Panc1 (cell line): ENCODE results near the gene S100PBP. TPM values are rescaled to one million over a fixed set of nuclear protein-coding genes. Genes with fewer than 3 reads are reported as not detected.
"Not testable (repeated sequence)": the region's sequence is repeated elsewhere in the genome, so short reads cannot be mapped to it uniquely, and the experiment has no call there.

Experiments used
- ATAC-seq: fragments of 200-7000 bp; cut with Tn5 transposase; 2 replicates; pipeline ENCODE4 v1.9.1; 2020; ENCODE audit warnings: mild to moderate bottlenecking, moderate library complexity
- BruUV-seq: library from RNA; stranded (reverse); fragments of 400-500 nt; replicated peaks from 2 replicates; lab custom pipeline; 2021; lab: Mats Ljungman, UMichigan
- CTCF ChIA-PET: fragments of 300-600 bp; sonication (Branson Sonifier 250); formaldehyde crosslinking; loops from one replicate; lab custom pipeline; 2022; ENCODE audit warnings: antibody characterized with exemption; lab: Charles Lee
- POLR2A ChIA-PET: fragments of 300-600 bp; sonication (Branson Sonifier 250); formaldehyde crosslinking; loops from one replicate; lab custom pipeline; 2022; ENCODE audit warnings: antibody characterized with exemption; lab: Charles Lee
- DNase-seq: peaks from one replicate; pipeline ENCODE4 v3.0.0-alpha.2; 2010; ENCODE audit warnings: low read depth, low spot score
- H3K27ac ChIP-seq: 2 replicates; pipeline ENCODE4 v1.5.1; 2011; ENCODE audit warnings: mild to moderate bottlenecking, low read length, inconsistent platforms
- H3K27me3 ChIP-seq: fragments of 200-500 bp; sonication (Bioruptor generic); 2 replicates; pipeline ENCODE4 v1.6.0; 2014; ENCODE audit warnings: low read length, inconsistent platforms; ENCODE audit not compliant: control insufficient read depth, insufficient read depth
- H3K36me3 ChIP-seq: fragments of 200-500 bp; sonication (Bioruptor generic); 2 replicates; pipeline ENCODE4 v1.5.1; 2014; ENCODE audit warnings: inconsistent platforms, mild to moderate bottlenecking, low read length, moderate library complexity; ENCODE audit not compliant: control insufficient read depth, insufficient read depth
- H3K4me1 ChIP-seq: 2 replicates; pipeline ENCODE4 v1.5.1; 2011; ENCODE audit warnings: inconsistent platforms, mild to moderate bottlenecking, low read length, moderate library complexity; ENCODE audit not compliant: control insufficient read depth, insufficient read depth
- H3K4me3 ChIP-seq, 2 experiments: 2 replicates each; pipeline ENCODE4 v1.5.1; 2011 to 2012; ENCODE audit warnings: low read depth in 2 of 2, low read length in 2 of 2, mild to moderate bottlenecking in 2 of 2, inconsistent platforms in 1 of 2, moderate library complexity in 1 of 2
- H3K9me3 ChIP-seq: fragments of 200-500 bp; sonication (Bioruptor generic); 2 replicates; pipeline ENCODE4 v1.5.1; 2014; ENCODE audit warnings: low read depth, mild to moderate bottlenecking, inconsistent platforms, low read length, moderate library complexity; ENCODE audit not compliant: control insufficient read depth, insufficient read depth
- POLR2AphosphoS5 ChIP-seq: IDR thresholded peaks from 2 replicates; pipeline ENCODE4 v1.6.1; 2012; ENCODE audit warnings: mild to moderate bottlenecking, low read depth, low read length, moderate library complexity
- SIN3A ChIP-seq: IDR thresholded peaks from 2 replicates; pipeline ENCODE4 v1.6.1; 2012; ENCODE audit warnings: low read depth, mild to moderate bottlenecking, low read length, moderate library complexity, borderline replicate concordance; ENCODE audit not compliant: insufficient read depth
- TCF7L2 ChIP-seq: IDR thresholded peaks from 2 replicates; pipeline ENCODE4 v1.6.1; 2011; ENCODE audit warnings: mild to moderate bottlenecking, low read depth, low read length, inconsistent platforms
- in situ Hi-C: cut with HindIII; loops from 2 replicates; pipeline ENCODE4 v1.10.0; 2016; ENCODE audit warnings: low sequenced_read_pairs, low pct_unique_long_range_greater_than_20kb
- intact Hi-C: fragments of 100-400 bp; cut with micrococcal nuclease; formaldehyde crosslinking; loops from one replicate; pipeline ENCODE4 v1.10.0; 2022; ENCODE audit not compliant: unreplicated experiment
- total RNA-seq: library from RNA; stranded (reverse); gene quantifications from one replicate; pipeline ENCODE4 v1.2.1, GENCODE V29; 2021; ENCODE audit not compliant: unreplicated experiment
- TF ChIP-seq, protein P1 (sequence below): fragments of 450-650 bp; IDR thresholded peaks from 2 replicates; pipeline ENCODE4 v1.5.1; 2017; ENCODE audit warnings: mild to moderate bottlenecking
- TF ChIP-seq, protein P2 (sequence below), 2 experiments: IDR thresholded peaks; 2 replicates each; pipeline ENCODE4 v1.6.1; 2011 to 2012; ENCODE audit warnings: low read depth in 2 of 2, control low read depth in 1 of 2, low read length in 1 of 2, mild to moderate bottlenecking in 1 of 2, moderate library complexity in 1 of 2; ENCODE audit not compliant: insufficient read depth in 1 of 2

Gene S100PBP
- total RNA-seq, 1 experiment from 2014 or later = 55.4 TPM

DNA sequence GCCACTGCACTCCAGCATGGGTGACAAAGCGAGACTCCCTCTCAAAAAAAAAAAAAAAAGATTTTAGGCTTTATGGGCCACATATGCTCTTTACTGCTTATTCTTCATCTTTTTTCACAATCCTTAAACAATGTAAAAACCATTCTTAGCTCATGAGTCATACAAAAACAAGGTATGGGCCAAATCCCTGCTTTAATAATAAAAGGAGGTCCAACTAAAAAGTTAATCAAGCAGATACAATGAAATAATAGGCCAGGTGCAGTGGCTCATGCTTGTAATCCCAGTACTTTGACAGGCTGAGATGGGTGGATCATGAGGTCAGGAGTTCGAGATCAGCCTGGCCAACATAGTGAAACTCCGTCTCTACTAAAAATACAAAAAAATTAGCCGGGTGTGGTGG is 21.7 kb upstream of the S100PBP start:
- H3K9me3 ChIP-seq, BruUV-seq, H3K4me3 ChIP-seq, in situ Hi-C loops, ATAC-seq, intact Hi-C loops, H3K27me3 ChIP-seq, POLR2A ChIA-PET, H3K4me1 ChIP-seq, DNase-seq, H3K27ac ChIP-seq: not testable (repeated sequence)
- CTCF ChIA-PET = interaction anchor here (0.7 kb wide), 2 partner anchors 22 to 61 kb away, joined by 3 to 4 read pairs; no protein-coding TSS in a partner anchor
- peaks cover 27% of the 10 kb centered on the region for H3K36me3 ChIP-seq

GRCh38 chr1:32797456-32797855 is 20.0 kb upstream of the S100PBP start:
- DNase-seq (no peak), ATAC-seq (peak; percentile 69)
- Histone ChIP-seq H3K4me3 (no peak overlapping the region), H3K27me3 (no peaks in the 10 kb centered on the region), H3K27ac (no peak overlapping the region), H3K36me3 (peaks cover 25% of the 10 kb centered on the region), H3K9me3 (no peaks in the 10 kb centered on the region), H3K4me1 (no peaks in the 10 kb centered on the region)
- CTCF ChIA-PET = no interaction called here
- TF ChIP-seq POLR2AphosphoS5 (no peak), TCF7L2 (no peak), SIN3A (no peak)
- TF ChIP-seq, protein P1, sequence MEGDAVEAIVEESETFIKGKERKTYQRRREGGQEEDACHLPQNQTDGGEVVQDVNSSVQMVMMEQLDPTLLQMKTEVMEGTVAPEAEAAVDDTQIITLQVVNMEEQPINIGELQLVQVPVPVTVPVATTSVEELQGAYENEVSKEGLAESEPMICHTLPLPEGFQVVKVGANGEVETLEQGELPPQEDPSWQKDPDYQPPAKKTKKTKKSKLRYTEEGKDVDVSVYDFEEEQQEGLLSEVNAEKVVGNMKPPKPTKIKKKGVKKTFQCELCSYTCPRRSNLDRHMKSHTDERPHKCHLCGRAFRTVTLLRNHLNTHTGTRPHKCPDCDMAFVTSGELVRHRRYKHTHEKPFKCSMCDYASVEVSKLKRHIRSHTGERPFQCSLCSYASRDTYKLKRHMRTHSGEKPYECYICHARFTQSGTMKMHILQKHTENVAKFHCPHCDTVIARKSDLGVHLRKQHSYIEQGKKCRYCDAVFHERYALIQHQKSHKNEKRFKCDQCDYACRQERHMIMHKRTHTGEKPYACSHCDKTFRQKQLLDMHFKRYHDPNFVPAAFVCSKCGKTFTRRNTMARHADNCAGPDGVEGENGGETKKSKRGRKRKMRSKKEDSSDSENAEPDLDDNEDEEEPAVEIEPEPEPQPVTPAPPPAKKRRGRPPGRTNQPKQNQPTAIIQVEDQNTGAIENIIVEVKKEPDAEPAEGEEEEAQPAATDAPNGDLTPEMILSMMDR = no peak
- TF ChIP-seq, protein P2, sequence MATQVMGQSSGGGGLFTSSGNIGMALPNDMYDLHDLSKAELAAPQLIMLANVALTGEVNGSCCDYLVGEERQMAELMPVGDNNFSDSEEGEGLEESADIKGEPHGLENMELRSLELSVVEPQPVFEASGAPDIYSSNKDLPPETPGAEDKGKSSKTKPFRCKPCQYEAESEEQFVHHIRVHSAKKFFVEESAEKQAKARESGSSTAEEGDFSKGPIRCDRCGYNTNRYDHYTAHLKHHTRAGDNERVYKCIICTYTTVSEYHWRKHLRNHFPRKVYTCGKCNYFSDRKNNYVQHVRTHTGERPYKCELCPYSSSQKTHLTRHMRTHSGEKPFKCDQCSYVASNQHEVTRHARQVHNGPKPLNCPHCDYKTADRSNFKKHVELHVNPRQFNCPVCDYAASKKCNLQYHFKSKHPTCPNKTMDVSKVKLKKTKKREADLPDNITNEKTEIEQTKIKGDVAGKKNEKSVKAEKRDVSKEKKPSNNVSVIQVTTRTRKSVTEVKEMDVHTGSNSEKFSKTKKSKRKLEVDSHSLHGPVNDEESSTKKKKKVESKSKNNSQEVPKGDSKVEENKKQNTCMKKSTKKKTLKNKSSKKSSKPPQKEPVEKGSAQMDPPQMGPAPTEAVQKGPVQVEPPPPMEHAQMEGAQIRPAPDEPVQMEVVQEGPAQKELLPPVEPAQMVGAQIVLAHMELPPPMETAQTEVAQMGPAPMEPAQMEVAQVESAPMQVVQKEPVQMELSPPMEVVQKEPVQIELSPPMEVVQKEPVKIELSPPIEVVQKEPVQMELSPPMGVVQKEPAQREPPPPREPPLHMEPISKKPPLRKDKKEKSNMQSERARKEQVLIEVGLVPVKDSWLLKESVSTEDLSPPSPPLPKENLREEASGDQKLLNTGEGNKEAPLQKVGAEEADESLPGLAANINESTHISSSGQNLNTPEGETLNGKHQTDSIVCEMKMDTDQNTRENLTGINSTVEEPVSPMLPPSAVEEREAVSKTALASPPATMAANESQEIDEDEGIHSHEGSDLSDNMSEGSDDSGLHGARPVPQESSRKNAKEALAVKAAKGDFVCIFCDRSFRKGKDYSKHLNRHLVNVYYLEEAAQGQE (IDR thresholded peaks at IDR 0.05; ENCODE audit: insufficient read depth in 1 of 2, low read depth in 2 of 2, low read length in 1 of 2) = no peak
- in situ Hi-C loops = no loop called here
- BruUV-seq = no TSS peak
- POLR2A ChIA-PET = no interaction called here
- intact Hi-C loops = no loop called here

DNA sequence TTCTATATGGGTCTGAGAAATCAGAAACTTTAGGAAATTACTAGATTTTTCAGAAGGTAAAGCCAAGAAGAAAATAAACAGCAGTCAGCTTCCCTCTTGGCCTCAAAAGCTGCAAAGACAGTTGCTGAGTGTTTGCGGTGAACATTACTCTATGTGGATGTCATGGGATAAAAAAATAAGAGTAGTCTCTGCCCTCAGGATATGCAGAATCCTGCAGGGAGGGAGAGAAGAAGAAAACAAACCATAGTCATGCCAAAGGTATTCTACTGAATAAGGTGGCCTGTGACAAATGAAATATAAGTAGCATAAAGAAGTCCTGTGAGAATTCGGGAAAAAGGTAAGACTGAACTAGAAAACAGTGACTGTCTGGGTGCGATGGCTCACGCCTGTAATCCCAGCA is 19.3 kb upstream of the S100PBP start:
- Histone ChIP-seq H3K9me3 (no peaks in the 10 kb centered on the region), H3K36me3 (peaks cover 23% of the 10 kb centered on the region), H3K27ac (no peak overlapping the region), H3K4me1 (no peaks in the 10 kb centered on the region), H3K4me3 (no peak overlapping the region), H3K27me3 (no peaks in the 10 kb centered on the region)
- ChIA-PET POLR2A (no interaction called here), CTCF (no interaction called here)
- ATAC-seq (peak; percentile 57; the same call in 1 of the 2 replicates), DNase-seq (no peak)
- TF ChIP-seq SIN3A = no peak
- TF ChIP-seq, protein P1 = no peak
- TF ChIP-seq, protein P2 (IDR thresholded peaks at IDR 0.05; ENCODE audit: insufficient read depth in 1 of 2, low read depth in 2 of 2, low read length in 1 of 2) = no peak
- no peak for TF ChIP-seq POLR2AphosphoS5
- TF ChIP-seq TCF7L2 = no peak
- in situ Hi-C loops (no loop called here), intact Hi-C loops (no loop called here)
- BruUV-seq = no TSS peak
